HG02763 (cell line): ENCODE measurements around the gene WNT2B.
"Not testable (repeated sequence)": the region's sequence is repeated elsewhere in the genome, so short reads cannot be mapped to it uniquely, and the experiment has no call there.

Source experiments
- ATAC-seq: cut with Tn5 transposase; IDR thresholded peaks from one replicate; pipeline ENCODE4 v1.9.1; 2021; ENCODE audit warnings: mild to moderate bottlenecking, moderate library complexity; ENCODE audit not compliant: unreplicated experiment

WNT2B gene

GRCh38 chr1:112508278-112509004, at the start of gene WNT2B:
Gene WNT2B (plus strand): TSS chr1:112508965. CDS start chr1:112509263, 298 bp downstream.
- ATAC-seq = no peak

DNA sequence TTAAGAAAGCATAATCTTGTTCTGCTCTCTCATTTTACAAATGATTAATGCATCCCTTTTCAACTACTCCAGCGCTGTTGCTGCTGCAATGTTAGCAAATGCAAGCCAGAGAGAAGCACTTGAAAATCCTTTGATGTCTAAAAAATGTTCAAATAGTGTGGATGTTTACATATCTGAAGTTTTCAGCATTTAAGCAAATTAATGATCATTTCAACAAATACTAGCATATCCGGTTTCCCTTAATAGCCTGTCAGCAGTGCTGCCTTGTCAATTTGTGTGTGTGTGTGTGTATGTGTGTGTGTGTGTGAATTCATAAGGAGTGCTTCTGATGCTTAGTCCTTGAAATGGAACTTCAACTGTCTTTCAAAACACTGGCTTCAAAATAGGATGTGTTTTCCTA, 48.1 kb upstream of the WNT2B start:
- no peak for ATAC-seq

DNA sequence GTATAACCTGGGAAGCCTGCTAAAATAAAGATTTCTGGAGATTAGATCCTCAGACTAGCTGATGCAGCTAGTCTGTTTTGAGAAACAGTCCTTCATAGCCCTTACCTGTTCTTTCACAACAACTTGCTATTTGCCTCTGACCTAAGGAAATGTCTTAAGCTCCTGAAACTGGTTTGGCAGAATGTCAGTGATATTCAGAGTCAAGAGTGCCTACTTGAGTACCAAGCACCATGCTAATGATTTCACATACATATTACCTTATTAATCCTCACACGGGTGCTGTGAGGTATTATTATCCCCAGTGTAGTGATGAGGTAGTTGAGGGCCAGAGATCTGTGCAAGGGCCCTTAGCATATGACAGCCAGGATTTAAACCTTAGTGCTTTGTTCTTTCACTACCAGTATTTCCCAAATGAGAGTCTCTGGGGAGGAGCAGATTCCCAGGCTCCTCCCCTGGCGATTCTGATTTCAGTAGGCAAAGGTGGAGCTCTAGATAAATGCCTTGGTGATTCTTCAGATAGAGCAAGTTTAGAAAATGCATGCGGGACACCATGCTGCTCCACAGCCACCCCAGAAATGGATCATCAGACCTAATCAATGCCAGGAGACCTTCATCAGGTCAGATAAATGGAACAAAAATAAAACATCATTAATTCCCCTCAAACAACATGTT, 47.4 kb upstream of the WNT2B start:
- no peak for ATAC-seq

GRCh38 chr1:112462953-112463279, 45.8 kb upstream of the WNT2B start:
- ATAC-seq = no peak

DNA sequence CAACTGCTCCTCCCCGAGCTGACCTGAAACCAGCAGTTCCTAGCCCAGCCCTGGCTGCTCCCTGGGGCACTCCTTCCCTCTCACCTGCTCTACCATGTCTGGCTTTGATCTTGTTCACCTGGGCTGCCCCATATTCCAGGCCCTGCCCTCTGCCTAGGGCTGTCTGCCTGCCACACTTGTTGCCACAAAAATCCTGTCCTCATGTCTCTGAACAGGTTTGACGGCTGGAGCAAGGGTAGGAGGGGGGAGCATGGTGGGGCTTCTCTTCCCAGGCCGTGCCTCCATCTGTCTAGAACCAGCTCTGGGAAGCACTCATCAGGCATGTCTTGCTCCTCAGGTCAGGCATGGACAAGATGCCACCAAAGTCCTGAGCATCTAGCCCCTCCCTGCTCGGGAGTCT, 44.3 kb upstream of the WNT2B start:
- no peak for ATAC-seq

- no peak for ATAC-seq
These were observed 43.6 kb upstream of the WNT2B start for GRCh38 chr1:112465122-112465521.

DNA sequence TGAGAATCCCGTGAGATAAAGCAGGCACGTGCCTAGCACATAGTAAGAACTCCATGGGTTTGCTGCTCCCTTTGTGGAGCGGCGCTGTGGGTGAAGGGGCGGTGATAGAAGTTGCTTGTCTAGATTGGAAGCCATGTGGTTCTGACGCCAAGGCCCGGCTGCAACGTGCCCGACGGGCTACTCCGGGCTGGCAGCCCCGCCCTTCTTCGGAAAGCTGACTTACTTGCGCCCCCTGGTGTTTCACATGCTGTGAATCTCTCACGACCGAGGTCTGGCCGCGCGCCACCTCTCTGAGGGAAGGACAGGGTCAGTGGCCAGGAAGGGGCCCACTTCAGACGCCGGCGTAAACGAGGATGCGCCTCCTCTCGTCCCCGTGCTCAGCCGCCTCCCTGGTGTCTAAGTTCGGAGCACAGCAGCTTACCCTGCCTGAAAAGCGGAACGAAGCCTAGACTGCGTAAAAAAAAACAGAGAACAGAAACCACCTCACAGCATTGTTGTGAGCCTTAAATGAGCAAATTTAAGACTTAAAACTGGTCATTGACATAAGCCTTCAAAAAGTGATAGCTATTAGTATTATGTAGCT, 42.6 kb upstream of the WNT2B start:
- peak; percentile 93 for ATAC-seq

DNA sequence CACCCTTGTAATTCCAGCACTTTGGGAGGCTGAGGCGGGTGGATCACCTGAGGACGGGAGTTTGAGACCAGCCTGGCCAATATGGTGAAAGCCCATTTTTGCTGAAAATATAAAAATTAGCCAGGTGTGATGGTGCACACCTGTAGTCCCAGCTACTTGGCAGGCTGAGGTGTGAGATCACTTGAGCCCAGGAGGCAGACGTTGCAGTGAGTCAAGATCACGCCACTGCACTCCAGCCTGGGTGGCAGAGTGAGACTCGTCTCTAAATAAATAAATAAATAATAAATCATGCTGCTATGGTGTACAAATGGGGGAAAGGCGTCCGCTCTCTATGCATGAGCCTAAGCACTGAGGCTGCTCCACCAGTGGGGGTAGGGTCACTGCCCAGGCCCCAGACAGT, 38.4 kb upstream of the WNT2B start:
- not testable (repeated sequence) for ATAC-seq

- no peak for ATAC-seq
These were observed 37.8 kb upstream of the WNT2B start for GRCh38 chr1:112470966-112471365.

GRCh38 chr1:112472142-112472541, 36.6 kb upstream of the WNT2B start:
- ATAC-seq = no peak

DNA sequence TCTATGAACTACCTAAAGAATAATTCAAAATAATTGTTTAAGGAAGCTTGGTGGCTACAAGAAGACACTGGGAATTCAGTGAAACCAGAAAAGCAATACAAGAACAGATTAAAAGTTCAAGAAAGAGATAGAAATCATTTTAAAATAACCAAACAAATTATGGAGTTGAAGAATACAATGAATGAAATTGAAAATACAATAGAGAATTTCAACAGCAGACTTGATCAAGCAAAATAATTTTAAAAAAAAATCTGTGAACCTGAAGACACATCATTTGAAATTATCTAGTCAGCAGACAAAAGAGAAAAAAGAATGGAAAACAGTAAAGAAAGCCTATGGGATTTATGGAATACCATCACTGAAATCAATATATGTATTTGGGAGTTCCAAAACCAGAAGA, 31.2 kb upstream of the WNT2B start:
- ATAC-seq = no peak

GRCh38 chr1:112478314-112478713, 30.5 kb upstream of the WNT2B start:
- no peak for ATAC-seq

DNA sequence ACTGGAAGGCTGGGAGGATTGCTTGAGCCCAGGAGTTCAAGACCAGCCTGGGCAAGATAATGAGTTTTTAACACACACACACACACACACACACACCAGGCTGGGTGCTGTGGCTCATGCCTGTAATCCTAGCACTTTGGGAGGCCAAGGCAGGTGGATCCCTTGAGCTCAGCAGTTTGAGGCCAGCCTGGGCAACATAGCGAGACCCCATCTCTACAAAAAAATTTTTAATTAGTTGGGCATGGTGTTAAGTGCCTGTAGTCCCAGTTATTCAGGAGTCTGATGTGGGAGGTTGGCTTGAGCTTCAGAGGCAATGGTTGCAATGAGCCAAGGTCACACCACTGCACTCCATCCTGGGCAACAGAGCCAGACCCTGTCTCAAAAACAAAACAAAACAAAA, 22.7 kb upstream of the WNT2B start:
- ATAC-seq = not testable (repeated sequence)

DNA sequence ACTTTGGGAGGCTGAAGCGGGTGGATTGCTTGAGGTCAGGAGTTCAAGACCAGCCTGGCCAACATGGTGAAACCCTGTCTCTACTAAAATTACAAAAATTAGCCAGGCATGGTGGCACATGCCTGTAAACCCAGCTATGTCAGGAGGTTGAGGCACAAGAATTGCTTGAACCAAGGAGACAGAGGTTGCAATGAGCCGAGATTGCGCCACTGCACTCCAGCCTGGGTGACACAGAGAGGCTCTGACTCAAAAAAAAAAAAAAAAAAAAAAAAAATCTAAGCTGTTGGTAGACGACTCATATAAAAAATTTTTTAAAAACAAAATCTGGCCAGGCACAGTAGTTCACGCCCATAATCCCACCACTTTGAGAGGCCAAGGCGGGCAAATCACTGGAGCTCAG, 21.1 kb upstream of the WNT2B start:
- ATAC-seq = not testable (repeated sequence)

DNA sequence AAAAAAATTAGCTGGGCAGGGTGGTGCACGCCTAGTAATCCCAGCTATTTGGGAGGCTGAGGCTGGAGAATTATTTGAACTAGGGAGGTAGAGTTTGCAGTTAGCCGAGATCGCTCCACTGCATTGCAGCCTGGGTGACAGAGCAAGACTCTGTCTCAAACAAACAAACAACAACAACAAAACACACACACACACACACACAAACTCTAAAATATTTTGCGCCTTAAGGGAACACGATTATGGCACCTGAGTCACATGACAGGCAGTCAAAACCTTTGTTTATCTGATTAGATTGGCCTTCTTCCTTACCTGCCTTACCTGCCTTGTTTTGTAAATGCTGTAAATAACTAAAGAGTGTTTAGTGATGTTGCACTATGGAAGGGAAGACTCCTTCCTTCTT, 20.6 kb upstream of the WNT2B start:
- no peak for ATAC-seq

DNA sequence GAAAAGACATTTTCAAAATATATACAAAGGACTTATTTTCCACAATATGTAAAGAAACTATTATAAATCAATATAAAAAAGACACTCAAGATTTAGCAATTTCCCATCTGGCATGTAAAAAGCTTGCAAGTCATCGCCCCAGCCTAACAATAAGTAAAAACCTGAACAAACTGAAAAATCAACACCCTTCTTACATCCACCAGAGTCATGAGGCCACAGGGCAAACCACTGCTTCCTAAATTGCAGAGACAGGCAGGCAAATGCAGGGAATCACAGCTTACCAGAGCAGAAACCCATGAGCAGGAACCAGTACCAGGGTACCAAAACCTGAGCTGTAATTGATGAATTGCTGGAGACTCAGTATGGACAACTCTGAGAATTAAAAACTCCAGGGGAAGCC, 16.7 kb upstream of the WNT2B start:
- ATAC-seq = no peak

DNA sequence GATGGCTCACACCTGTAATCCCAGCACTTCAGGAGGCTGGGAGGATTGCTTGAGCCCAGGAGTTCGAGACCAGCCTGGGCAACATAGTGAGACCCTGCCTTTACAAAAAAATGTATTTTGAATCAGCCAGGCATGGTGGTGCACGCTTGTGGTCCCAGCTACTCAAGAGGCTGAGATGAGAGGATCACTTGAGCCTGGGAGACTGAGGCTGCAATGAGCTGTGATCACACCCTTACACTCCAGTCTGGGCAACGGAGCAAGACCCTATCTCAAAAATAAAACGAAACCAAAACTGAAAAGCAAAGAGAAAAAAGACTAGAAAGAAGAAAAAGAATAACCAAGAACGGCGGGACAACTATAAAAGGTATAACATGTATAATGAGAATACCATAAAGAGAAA, 15.4 kb upstream of the WNT2B start:
- no peak for ATAC-seq

DNA sequence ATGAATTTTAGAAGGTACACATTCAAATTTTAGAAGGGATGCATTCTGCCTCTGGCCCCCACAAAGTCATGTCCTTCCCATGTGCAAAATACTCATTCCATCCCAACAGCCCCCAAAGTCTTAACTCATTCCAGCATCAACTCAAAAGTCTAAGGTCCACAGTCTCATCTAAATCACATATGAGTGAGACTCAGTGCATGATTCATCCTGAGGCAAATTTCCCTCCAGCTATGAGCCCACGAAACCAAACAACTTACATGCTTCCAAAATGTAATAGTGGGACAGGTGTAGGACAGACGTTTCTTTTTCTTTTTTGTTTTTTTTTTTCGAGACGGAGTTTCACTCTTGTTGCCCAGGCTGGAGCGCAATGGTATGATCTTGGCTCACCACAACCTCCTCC, 12.5 kb upstream of the WNT2B start:
- ATAC-seq = no peak

DNA sequence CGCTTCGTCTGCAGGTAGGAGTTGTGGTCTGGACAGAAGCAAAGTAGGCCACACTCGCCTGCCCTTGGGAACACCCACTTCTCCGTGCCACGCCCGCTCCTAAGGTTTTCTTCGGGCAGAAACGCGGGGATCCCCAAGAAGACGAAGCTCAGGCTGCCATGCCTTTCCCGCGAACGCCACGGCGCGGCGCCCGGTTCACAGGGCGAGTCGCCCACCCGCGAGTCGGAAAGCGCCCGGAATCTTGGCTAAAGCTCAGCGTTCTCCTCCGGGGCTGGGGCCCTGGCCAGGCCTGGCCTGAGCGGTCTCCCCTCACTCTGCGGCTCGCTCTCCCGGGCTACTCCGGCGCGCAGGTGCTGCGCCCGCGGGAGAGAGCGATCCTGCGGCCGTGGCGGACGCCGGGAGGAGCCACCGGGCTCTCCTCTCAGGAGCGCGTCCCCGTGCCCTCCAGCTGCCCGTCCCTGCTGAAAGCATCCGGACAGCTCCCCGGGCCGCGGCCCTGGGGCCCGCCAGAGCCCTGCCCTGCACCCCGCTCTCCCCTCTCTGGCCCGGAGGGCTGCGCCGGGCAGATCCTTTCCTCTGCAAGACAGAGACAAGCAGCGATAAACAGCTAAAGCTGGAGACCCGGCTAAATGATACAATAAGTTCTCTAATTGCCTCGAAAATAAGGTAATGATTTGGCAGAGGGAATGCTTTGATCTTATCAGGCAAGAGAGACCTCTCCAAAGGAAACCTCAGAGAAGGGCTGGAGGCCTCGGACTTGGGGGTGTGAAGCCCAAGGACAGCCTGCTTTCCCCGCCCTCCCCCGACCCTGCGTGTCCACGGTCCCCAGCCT, 6.7 kb upstream of the WNT2B start:
- no peak for ATAC-seq

GRCh38 chr1:112502826-112503225, 5.9 kb upstream of the WNT2B start:
- ATAC-seq = no peak

- no peak for ATAC-seq
These were observed 4.6 kb upstream of the WNT2B start for GRCh38 chr1:112504001-112504660.
